GM12878 (cell line): Measurements from ENCODE around the gene MRM1. TPM values are rescaled to one million over a fixed set of nuclear protein-coding genes. Genes with fewer than 3 reads are reported as not detected.

Source experiments
- ATAC-seq: fragments of 200-7000 bp; cut with Tn5 transposase; 3 replicates; pipeline ENCODE4 v1.9.1; 2020; ENCODE audit warnings: mild to moderate bottlenecking, moderate library complexity
- BruUV-seq: library from RNA; stranded (reverse); fragments of 400-500 nt; replicated peaks from 2 replicates; lab custom pipeline; 2021; lab: Mats Ljungman, UMichigan
- CTCF ChIA-PET: fragments of 300-600 bp; sonication (Branson Sonifier 250); formaldehyde crosslinking; extraction: SDS; loops from one replicate; lab custom pipeline; 2021; ENCODE audit warnings: inconsistent platforms; lab: Yijun Ruan, JAX
- POLR2A ChIA-PET: fragments of 350-600 bp; formaldehyde crosslinking; extraction: SDS; loops from one replicate; lab custom pipeline; 2021; ENCODE audit warnings: inconsistent platforms; lab: Charles Lee
- RAD21 ChIA-PET: fragments of 300-600 bp; sonication (Branson Sonifier 250); formaldehyde crosslinking; loops from one replicate; lab custom pipeline; 2023; ENCODE audit warnings: antibody characterized with exemption; ENCODE audit not compliant: unreplicated experiment; lab: Charles Lee
- SMC1A ChIA-PET: fragments of 300-600 bp; sonication (Branson Sonifier 250); formaldehyde crosslinking; loops from one replicate; lab custom pipeline; 2023; ENCODE audit not compliant: unreplicated experiment, uncharacterized antibody; lab: Charles Lee
- DNase-seq: peaks from one replicate; pipeline ENCODE4 v3.0.0-alpha.2; 2011; ENCODE audit warnings: low read depth, low spot score
- FAIRE-seq: peaks from 3 replicates; lab custom pipeline; 2011; peaks lifted over from hg19 to GRCh38; lab: Jason Lieb, UNC
- H2AFZ ChIP-seq: 2 replicates; pipeline ENCODE4 v1.6.0; 2011; ENCODE audit warnings: low read depth, low read length, control low read depth; ENCODE audit not compliant: control insufficient read depth
- H3K27ac ChIP-seq: 2 replicates; pipeline ENCODE4 v1.5.1; 2011; ENCODE audit warnings: control low read depth; ENCODE audit not compliant: control insufficient read depth, insufficient read depth
- H3K27me3 ChIP-seq, 2 experiments: replicated peaks in 1 of 2; 2 replicates each; pipeline versions ENCODE4 v1.6.0 to v1.6.1; 2011; ENCODE audit warnings: low read length in 1 of 2; ENCODE audit not compliant: control insufficient read depth in 2 of 2, insufficient read depth in 2 of 2
- H3K36me3 ChIP-seq, 2 experiments: 2 replicates each; pipeline ENCODE4 v1.5.1; 2011; ENCODE audit warnings: low read length in 1 of 2; ENCODE audit not compliant: control insufficient read depth in 2 of 2, insufficient read depth in 2 of 2
- H3K4me1 ChIP-seq: 2 replicates; pipeline ENCODE4 v1.6.1; 2011; ENCODE audit warnings: mild to moderate bottlenecking, low read length, moderate library complexity, mixed read lengths; ENCODE audit not compliant: control insufficient read depth, insufficient read depth
- H3K4me2 ChIP-seq: 2 replicates; pipeline ENCODE4 v1.6.0; 2011; ENCODE audit warnings: control low read depth; ENCODE audit not compliant: control insufficient read depth, insufficient read depth
- H3K4me3 ChIP-seq: fragments of 200-600 bp; sonication (generic); 2 replicates; pipeline ENCODE4 v1.5.1; 2016
- H3K79me2 ChIP-seq: 2 replicates; pipeline ENCODE4 v1.6.0; 2011; ENCODE audit warnings: low read length; ENCODE audit not compliant: control insufficient read depth, insufficient read depth
- H3K9ac ChIP-seq: 2 replicates; pipeline ENCODE4 v1.8.0; 2011; ENCODE audit warnings: low read length, control low read depth, mixed read lengths; ENCODE audit not compliant: control insufficient read depth, insufficient read depth
- H3K9me3 ChIP-seq: replicated peaks from 3 replicates; pipeline ENCODE4 v1.5.1; 2011; ENCODE audit warnings: mild to moderate bottlenecking, low read length; ENCODE audit not compliant: control insufficient read depth, insufficient read depth
- H4K20me1 ChIP-seq: 2 replicates; pipeline ENCODE4 v1.6.0; 2011; ENCODE audit not compliant: control insufficient read depth, insufficient read depth
- CBX5 ChIP-seq: sonication (generic); IDR thresholded peaks from 2 replicates; pipeline ENCODE4 v1.6.1; 2016; ENCODE audit warnings: low read depth, moderate library complexity, mild to moderate bottlenecking, inconsistent platforms
- EGR1 ChIP-seq, 2 experiments: IDR thresholded peaks; 1 replicate in 1 of 2; 2 replicates in 1 of 2; pipeline ENCODE4 v1.6.1; 2011 to 2012; ENCODE audit warnings: low read depth in 2 of 2, low read length in 2 of 2, borderline replicate concordance in 1 of 2, mild to moderate bottlenecking in 1 of 2, moderate library complexity in 1 of 2
- GABPA ChIP-seq: IDR thresholded peaks from 2 replicates; pipeline ENCODE4 v1.6.1; 2014; ENCODE audit warnings: antibody characterized with exemption, low read depth, mild to moderate bottlenecking, inconsistent platforms
- IRF5 ChIP-seq: fragments of 450-650 bp; IDR thresholded peaks from 2 replicates; pipeline ENCODE4 v1.6.1; 2017; ENCODE audit warnings: borderline replicate concordance
- MTA2 ChIP-seq: fragments of 450-650 bp; IDR thresholded peaks from 2 replicates; pipeline ENCODE4 v1.6.1; 2016; ENCODE audit warnings: low read depth, mild to moderate bottlenecking, moderate library complexity
- NFYA ChIP-seq: IDR thresholded peaks from 2 replicates; pipeline ENCODE4 v1.6.1; 2011; ENCODE audit warnings: low read depth, mild to moderate bottlenecking, low read length, improper control_type of control experiment, borderline replicate concordance
- PAX5 ChIP-seq: IDR thresholded peaks from 2 replicates; pipeline ENCODE4 v1.6.1; 2011; ENCODE audit warnings: low read depth, low read length, borderline replicate concordance
- POU2F2 ChIP-seq: IDR thresholded peaks from 3 replicates; pipeline ENCODE4 v1.6.1; 2011; ENCODE audit warnings: low read depth, mild to moderate bottlenecking, low read length, borderline replicate concordance
- RELB ChIP-seq: fragments of 450-650 bp; IDR thresholded peaks from 2 replicates; pipeline ENCODE4 v1.6.1; 2017; ENCODE audit warnings: low read depth, mild to moderate bottlenecking, moderate library complexity
- SP1 ChIP-seq: IDR thresholded peaks from one replicate; pipeline ENCODE4 v1.6.1; 2011; ENCODE audit warnings: low read depth, low read length
- ZBTB11 ChIP-seq: fragments of 450-650 bp; formaldehyde crosslinking; IDR thresholded peaks from 2 replicates; pipeline ENCODE4 v1.5.0; 2022; ENCODE audit warnings: mild to moderate bottlenecking, missing genetic modification characterization
- WGBS: methylation state at CpG from one replicate; pipeline ENCODE4 v1.1.6; 2016; ENCODE audit warnings: low lambda C conversion rate; ENCODE audit not compliant: insufficient replicate concordance, insufficient coverage; ENCODE audit errors: missing lambda C conversion rate; 5-methylcytosine and 5-hydroxymethylcytosine counted together
- in situ Hi-C: fragments of 300-500 bp; cut with MboI; formaldehyde crosslinking; loops from 9 replicates; pipeline ENCODE4 v1.14.3; 2018; ENCODE audit warnings: mixed read lengths
- intact Hi-C: fragments of 100-400 bp; cut with micrococcal nuclease; formaldehyde crosslinking; loops from one replicate; pipeline ENCODE4 v1.14.2; 2022; ENCODE audit not compliant: unreplicated experiment
- polyA plus RNA-seq, 11 experiments: library from polyadenylated mRNA; depleted of rRNA in 4 of 11; unstranded in 6 of 11; stranded (reverse) in 5 of 11; fragments of >200 nt; fragmentation: Nextera tagmentation in 4 of 11; fragmentation: Illumina TruSeq in 1 of 11; extraction: Ambion mirVana in 4 of 11; extraction: Trizol in 1 of 11; gene quantifications; 1 replicate in 1 of 11; 2 replicates in 10 of 11; pipeline versions ENCODE4 v1.2.1 to v1.2.3, GENCODE V29; 2011 to 2016; ENCODE audit warnings: inconsistent platforms in 2 of 11, missing spikeins in 2 of 11, low read depth in 1 of 11
- total RNA-seq, 4 experiments: library from RNA; depleted of rRNA in 3 of 4; stranded (reverse); fragments of >200 nt in 3 of 4; fragmentation: Illumina TruSeq in 1 of 4; extraction: Trizol in 1 of 4; gene quantifications; 2 replicates each; pipeline versions ENCODE4 v1.2.1 to v1.2.3, GENCODE V29; 2013 to 2021
- TF ChIP-seq, protein P1 (sequence below): IDR thresholded peaks from 2 replicates; pipeline ENCODE4 v1.6.1; 2012; ENCODE audit warnings: improper control_type of control experiment, low read depth, low read length; ENCODE audit not compliant: insufficient replicate concordance

Gene MRM1
- total and polyA plus RNA-seq, 10 of the 15 experiments (the other 5 are each of a cell fraction or from before 2014, with no cell fraction given), result 0.23 to 16.9 (median 13.2) TPM

DNA sequence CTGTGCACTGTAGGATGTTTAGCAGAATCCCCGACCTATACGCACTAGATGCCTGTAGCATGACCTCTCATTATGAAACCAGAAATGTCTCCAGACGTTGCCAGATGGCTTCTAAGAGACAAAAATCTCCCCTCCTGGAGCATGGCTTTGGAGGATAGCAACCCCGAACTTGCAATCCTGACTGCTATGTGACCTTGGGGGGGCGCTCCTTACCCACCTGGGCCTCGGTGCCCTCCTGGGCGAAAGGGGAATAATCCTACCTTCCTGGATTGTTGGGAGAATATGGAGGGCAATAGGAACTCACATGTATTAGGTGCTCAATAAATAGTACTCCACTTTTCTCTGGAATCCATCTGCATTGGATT, 8.1 kb downstream of the MRM1 start:
- Histone ChIP-seq H4K20me1 (no peaks in the 10 kb centered on the region), H3K27ac (no peak overlapping the region), H3K9ac (no peak overlapping the region), H3K9me3 (no peaks in the 10 kb centered on the region), H3K4me1 (no peaks in the 10 kb centered on the region; the same call in 1 of the 2 replicates), H3K4me3 (no peak overlapping the region), H3K36me3 (peaks cover 0 to 4% of the 10 kb centered on the region in 2 experiments; a peak in 1 of 4 replicates), H3K4me2 (no peak overlapping the region), H3K27me3 (no peaks in the 10 kb centered on the region), H2AFZ (no peak overlapping the region), H3K79me2 (peaks cover 8% of the 10 kb centered on the region)
- in situ Hi-C loops, result loop anchor here (10.0 to 25.0 kb wide), 3 partner anchors 453 to 755 kb away; no protein-coding TSS in a partner anchor
- WGBS, result 69% methylated on average over 7 of the region's 7 CpGs
- DNase-seq (no peak), ATAC-seq (no peak), FAIRE-seq (no peak)
- POLR2A ChIA-PET, result no interaction called here
- SMC1A ChIA-PET, result no interaction called here
- intact Hi-C loops, result no loop called here
- BruUV-seq, result no TSS peak
- RAD21 ChIA-PET, result interaction anchor here (1.5 kb wide), 1 partner anchor 8 kb away, joined by 4 read pairs; the partner anchor contains the start of gene MRM1
- CTCF ChIA-PET, result no interaction called here
- no peak for TF ChIP-seq ZBTB11 (CRISPR knock-in tag)
- TF ChIP-seq SP1, result no peak
- no peak for TF ChIP-seq NFYA
- TF ChIP-seq, protein P1, sequence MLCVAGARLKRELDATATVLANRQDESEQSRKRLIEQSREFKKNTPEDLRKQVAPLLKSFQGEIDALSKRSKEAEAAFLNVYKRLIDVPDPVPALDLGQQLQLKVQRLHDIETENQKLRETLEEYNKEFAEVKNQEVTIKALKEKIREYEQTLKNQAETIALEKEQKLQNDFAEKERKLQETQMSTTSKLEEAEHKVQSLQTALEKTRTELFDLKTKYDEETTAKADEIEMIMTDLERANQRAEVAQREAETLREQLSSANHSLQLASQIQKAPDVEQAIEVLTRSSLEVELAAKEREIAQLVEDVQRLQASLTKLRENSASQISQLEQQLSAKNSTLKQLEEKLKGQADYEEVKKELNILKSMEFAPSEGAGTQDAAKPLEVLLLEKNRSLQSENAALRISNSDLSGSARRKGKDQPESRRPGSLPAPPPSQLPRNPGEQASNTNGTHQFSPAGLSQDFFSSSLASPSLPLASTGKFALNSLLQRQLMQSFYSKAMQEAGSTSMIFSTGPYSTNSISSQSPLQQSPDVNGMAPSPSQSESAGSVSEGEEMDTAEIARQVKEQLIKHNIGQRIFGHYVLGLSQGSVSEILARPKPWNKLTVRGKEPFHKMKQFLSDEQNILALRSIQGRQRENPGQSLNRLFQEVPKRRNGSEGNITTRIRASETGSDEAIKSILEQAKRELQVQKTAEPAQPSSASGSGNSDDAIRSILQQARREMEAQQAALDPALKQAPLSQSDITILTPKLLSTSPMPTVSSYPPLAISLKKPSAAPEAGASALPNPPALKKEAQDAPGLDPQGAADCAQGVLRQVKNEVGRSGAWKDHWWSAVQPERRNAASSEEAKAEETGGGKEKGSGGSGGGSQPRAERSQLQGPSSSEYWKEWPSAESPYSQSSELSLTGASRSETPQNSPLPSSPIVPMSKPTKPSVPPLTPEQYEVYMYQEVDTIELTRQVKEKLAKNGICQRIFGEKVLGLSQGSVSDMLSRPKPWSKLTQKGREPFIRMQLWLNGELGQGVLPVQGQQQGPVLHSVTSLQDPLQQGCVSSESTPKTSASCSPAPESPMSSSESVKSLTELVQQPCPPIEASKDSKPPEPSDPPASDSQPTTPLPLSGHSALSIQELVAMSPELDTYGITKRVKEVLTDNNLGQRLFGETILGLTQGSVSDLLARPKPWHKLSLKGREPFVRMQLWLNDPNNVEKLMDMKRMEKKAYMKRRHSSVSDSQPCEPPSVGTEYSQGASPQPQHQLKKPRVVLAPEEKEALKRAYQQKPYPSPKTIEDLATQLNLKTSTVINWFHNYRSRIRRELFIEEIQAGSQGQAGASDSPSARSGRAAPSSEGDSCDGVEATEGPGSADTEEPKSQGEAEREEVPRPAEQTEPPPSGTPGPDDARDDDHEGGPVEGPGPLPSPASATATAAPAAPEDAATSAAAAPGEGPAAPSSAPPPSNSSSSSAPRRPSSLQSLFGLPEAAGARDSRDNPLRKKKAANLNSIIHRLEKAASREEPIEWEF, result no peak
- no peak for TF ChIP-seq EGR1 (IDR thresholded peaks at IDR 0.05; ENCODE audit: borderline replicate concordance in 1 of 2, low read depth in 2 of 2, low read length in 2 of 2)
- no peak for TF ChIP-seq IRF5
- no peak for TF ChIP-seq MTA2
- no peak for TF ChIP-seq PAX5
- no peak for TF ChIP-seq CBX5
- TF ChIP-seq RELB, result no peak
- TF ChIP-seq POU2F2, result no peak
- no peak for TF ChIP-seq GABPA
